ENCODE results near the gene ANKRD11. TPM values are rescaled to one million over a fixed set of nuclear protein-coding genes. Genes with fewer than 3 reads are reported as not detected.
A peak's percentile ranks its signal among the peaks of the same experiment; 100 is the strongest.
"Not testable (repeated sequence)": the region's sequence is repeated elsewhere in the genome, so short reads cannot be mapped to it uniquely, and the experiment has no call there.

ANKRD11 gene
- total and polyA plus RNA-seq, 7 experiments from 2014 or later: 8.7 to 254 (median 239) TPM

- intact Hi-C loops (cut with micrococcal nuclease): loop anchor here (2.0 to 10.0 kb wide), 6 partner anchors 54 to 792 kb away; partner anchors contain the start of genes CHMP1A (in 1 of the 2), GALNS (in 1 of the 2), MVD (in 1 of the 2) and SPATA2L (in 1 of the 2)
- H3K27me3 Mint-ChIP-seq: peaks cover 0 to 6% (median 0%) of the 10 kb centered on the region in 5 donors
- Histone ChIP-seq H3K27ac (ENCODE audit: low read depth, low read length) (peak overlapping the region; percentile 62), H3K36me3 (ENCODE audit: control insufficient read depth in 2 of 3, insufficient read depth in 3 of 3, low read length in 3 of 3) (no peaks in the 10 kb centered on the region), H3K9me3 (ENCODE audit: control insufficient read depth in 2 of 3, low read length in 3 of 3) (no peaks in the 10 kb centered on the region), H3K4me3 (ENCODE audit: low read length) (no peak overlapping the region), H3K4me1 (ENCODE audit: control insufficient read depth in 2 of 2, insufficient read depth in 2 of 2, low read length in 2 of 2) (peaks cover 5 to 10% of the 10 kb centered on the region in 2 donors), H3K27me3 (ENCODE audit: control insufficient read depth in 2 of 2, insufficient read depth in 2 of 2, low read length in 2 of 2) (no peaks in the 10 kb centered on the region)
- peak overlapping the region in 9 of 10 donors; percentile 58 to 83 (median 67) for H3K4me3 Mint-ChIP-seq
- peaks cover 3 to 11% (median 7%) of the 10 kb centered on the region in 5 donors for H3K36me3 Mint-ChIP-seq
- ChIA-PET POLR2A (interaction anchor here (0.5 to 1.5 kb wide), 7 partner anchors 42 to 544 kb away, joined by 3 to 6 read pairs (median 3); partner anchors contain the start of gene SPG7), CTCF (interaction anchor here (0.7 kb wide), 1 partner anchor 43 kb away, joined by 5 read pairs; no protein-coding TSS in a partner anchor)
- DNase-seq (no peak), ATAC-seq (no peak)
- peak overlapping the region in 7 of 9 donors; percentile 23 to 80 (median 48) for H3K27ac Mint-ChIP-seq
- H3K9me3 Mint-ChIP-seq: peaks cover 0 to 9% (median 6%) of the 10 kb centered on the region in 11 donors
- peaks cover 5 to 31% (median 18%) of the 10 kb centered on the region in 7 donors for H3K4me1 Mint-ChIP-seq
Measured at GRCh38 chr16:89246383-89246902, 243.9 kb downstream of the ANKRD11 start.

- DNase-seq (no peak), ATAC-seq (no peak)
- CTCF ChIA-PET: no interaction called here
- Mint-ChIP-seq H3K9me3 (peaks cover 0 to 2% (median 0%) of the 10 kb centered on the region in 11 donors), H3K4me1 (peaks cover 0 to 39% (median 19%) of the 10 kb centered on the region in 7 donors), H3K36me3 (peaks cover 0 to 3% (median 0%) of the 10 kb centered on the region in 5 donors), H3K4me3 (no peak overlapping the region), H3K27ac (peak overlapping the region in 4 of 9 donors; percentile 9 to 86 (median 50)), H3K27me3 (no peaks in the 10 kb centered on the region)
- no peaks in the 10 kb centered on the region for H3K27me3 ChIP-seq (ENCODE audit: control insufficient read depth in 2 of 2, insufficient read depth in 2 of 2, low read length in 2 of 2)
- intact Hi-C loops (cut with micrococcal nuclease): loop anchor here (5.0 to 10.0 kb wide), 5 partner anchors 248 to 790 kb away; partner anchors contain the start of genes ANKRD11 (in 1 of the 2), CHMP1A (in 1 of the 2), GALNS (in 1 of the 2) and SPATA2L (in 1 of the 2)
- H3K36me3 ChIP-seq (ENCODE audit: control insufficient read depth in 2 of 3, insufficient read depth in 3 of 3, low read length in 3 of 3): no peaks in the 10 kb centered on the region
- POLR2A ChIA-PET: no interaction called here
- peaks cover 5 to 10% of the 10 kb centered on the region in 2 donors for H3K4me1 ChIP-seq (ENCODE audit: control insufficient read depth in 2 of 2, insufficient read depth in 2 of 2, low read length in 2 of 2)
- no peak overlapping the region for H3K4me3 ChIP-seq (ENCODE audit: low read length)
- H3K9me3 ChIP-seq (ENCODE audit: control insufficient read depth in 2 of 3, low read length in 3 of 3): no peaks in the 10 kb centered on the region
- no peak overlapping the region for H3K27ac ChIP-seq (ENCODE audit: low read depth, low read length)
Measured at GRCh38 chr16:89244754-89245153, 245.6 kb downstream of the ANKRD11 start.

- DNase-seq; H3K4me3 ChIP-seq (ENCODE audit: low read length); H3K36me3 Mint-ChIP-seq; H3K27ac ChIP-seq (ENCODE audit: low read depth, low read length); H3K9me3 Mint-ChIP-seq; H3K27me3 ChIP-seq (ENCODE audit: control insufficient read depth in 2 of 2, insufficient read depth in 2 of 2, low read length in 2 of 2); H3K4me1 ChIP-seq (ENCODE audit: control insufficient read depth in 2 of 2, insufficient read depth in 2 of 2, low read length in 2 of 2); POLR2A ChIA-PET; H3K36me3 ChIP-seq (ENCODE audit: control insufficient read depth in 2 of 3, insufficient read depth in 3 of 3, low read length in 3 of 3); ATAC-seq; CTCF ChIA-PET; H3K27me3 Mint-ChIP-seq; H3K9me3 ChIP-seq (ENCODE audit: control insufficient read depth in 2 of 3, low read length in 3 of 3): not testable (repeated sequence)
- H3K4me3 Mint-ChIP-seq: peak overlapping the region in 1 of 10 donors; percentile 25
- H3K4me1 Mint-ChIP-seq: peaks cover 0 to 39% (median 18%) of the 10 kb centered on the region in 7 donors
- peak overlapping the region in 5 of 9 donors; percentile 77 to 94 (median 83) for H3K27ac Mint-ChIP-seq
- intact Hi-C loops (cut with micrococcal nuclease): loop anchor here (5.0 to 10.0 kb wide), 4 partner anchors 248 to 789 kb away; partner anchors contain the start of genes ANKRD11 (in 1 of the 2), GALNS (in 1 of the 2), SPATA2L (in 1 of the 2) and TRAPPC2L (in 1 of the 2)
Measured at GRCh38 chr16:89244264-89244663, 246.1 kb downstream of the ANKRD11 start.

- ATAC-seq: no peak
- H3K27me3 ChIP-seq (ENCODE audit: control insufficient read depth in 2 of 2, insufficient read depth in 2 of 2, low read length in 2 of 2): no peaks in the 10 kb centered on the region
- Mint-ChIP-seq H3K4me1 (peaks cover 0 to 39% (median 18%) of the 10 kb centered on the region in 7 donors), H3K9me3 (peaks cover 0 to 2% (median 0%) of the 10 kb centered on the region in 11 donors), H3K36me3 (peaks cover 0 to 3% (median 0%) of the 10 kb centered on the region in 5 donors), H3K27ac (peak overlapping the region in 8 of 9 donors; percentile 3 to 94 (median 82)), H3K4me3 (peak overlapping the region in 1 of 10 donors; percentile 42), H3K27me3 (no peaks in the 10 kb centered on the region)
- POLR2A ChIA-PET: no interaction called here
- peak overlapping the region; percentile 30 for H3K27ac ChIP-seq (ENCODE audit: low read depth, low read length)
- H3K4me3 ChIP-seq (ENCODE audit: low read length): no peak overlapping the region
- no peaks in the 10 kb centered on the region for H3K36me3 ChIP-seq (ENCODE audit: control insufficient read depth in 2 of 3, insufficient read depth in 3 of 3, low read length in 3 of 3)
- no peaks in the 10 kb centered on the region for H3K9me3 ChIP-seq (ENCODE audit: control insufficient read depth in 2 of 3, low read length in 3 of 3)
- intact Hi-C loops (cut with micrococcal nuclease): loop anchor here (5.0 to 10.0 kb wide), 4 partner anchors 249 to 789 kb away; partner anchors contain the start of genes ANKRD11 (in 1 of the 2), GALNS (in 1 of the 2), SPATA2L (in 1 of the 2) and TRAPPC2L (in 1 of the 2)
- peaks cover 5 to 10% of the 10 kb centered on the region in 2 donors for H3K4me1 ChIP-seq (ENCODE audit: control insufficient read depth in 2 of 2, insufficient read depth in 2 of 2, low read length in 2 of 2)
- CTCF ChIA-PET: interaction anchor here (0.6 kb wide), 1 partner anchor 51 kb away, joined by 5 read pairs; no protein-coding TSS in a partner anchor
- no peak for DNase-seq
Measured at GRCh38 chr16:89243664-89244063, 246.7 kb downstream of the ANKRD11 start.

- CTCF ChIA-PET: no interaction called here
- peak overlapping the region in 3 of 10 donors; percentile 27 to 45 (median 42) for H3K4me3 Mint-ChIP-seq
Measured at GRCh38 chr16:89242795-89243200, 247.6 kb downstream of the ANKRD11 start.

More at GRCh38 chr16:89242795-89243200, 247.6 kb downstream of the ANKRD11 start:
- POLR2A ChIA-PET: no interaction called here
- Mint-ChIP-seq H3K27ac (peak overlapping the region; percentile 33 to 94 (median 82)), H3K27me3 (no peaks in the 10 kb centered on the region), H3K4me1 (peaks cover 0 to 35% (median 18%) of the 10 kb centered on the region in 7 donors), H3K9me3 (peaks cover 0 to 2% (median 0%) of the 10 kb centered on the region in 11 donors), H3K36me3 (peaks cover 0 to 3% (median 0%) of the 10 kb centered on the region in 5 donors)
- no peaks in the 10 kb centered on the region for H3K9me3 ChIP-seq (ENCODE audit: control insufficient read depth in 2 of 3, low read length in 3 of 3)
- H3K36me3 ChIP-seq (ENCODE audit: control insufficient read depth in 2 of 3, insufficient read depth in 3 of 3, low read length in 3 of 3): no peaks in the 10 kb centered on the region
- no peak overlapping the region for H3K4me3 ChIP-seq (ENCODE audit: low read length)
- peak overlapping the region; percentile 40 for H3K27ac ChIP-seq (ENCODE audit: low read depth, low read length)
- ATAC-seq (no peak), DNase-seq (peak in 1 of 9 donors; percentile 22)
- no peaks in the 10 kb centered on the region for H3K27me3 ChIP-seq (ENCODE audit: control insufficient read depth in 2 of 2, insufficient read depth in 2 of 2, low read length in 2 of 2)
- intact Hi-C loops (cut with micrococcal nuclease): loop anchor here (5.0 to 10.0 kb wide), 4 partner anchors 250 to 788 kb away; partner anchors contain the start of genes ANKRD11 (in 1 of the 2), GALNS (in 1 of the 2), SPATA2L (in 1 of the 2) and TRAPPC2L (in 1 of the 2)
- H3K4me1 ChIP-seq (ENCODE audit: control insufficient read depth in 2 of 2, insufficient read depth in 2 of 2, low read length in 2 of 2): peaks cover 5 to 10% of the 10 kb centered on the region in 2 donors

Data from naive thymus-derived CD4-positive, alpha-beta T cell (primary cell).